Ovary (tissue), 3 donors: ENCODE results near the gene TCEAL4.

Experiments
- CTCF ChIP-seq, 3 donors: fragments of 450-650 bp in 2 of 3; fragments of 200-600 bp in 1 of 3; IDR thresholded peaks; one replicate each; pipeline versions ENCODE4 v1.5.1 to v1.8.0; 2016 to 2022; ENCODE audit warnings: antibody characterized with exemption in 3 of 3, mild to moderate bottlenecking in 1 of 3
- EP300 ChIP-seq: sonication (generic); formaldehyde crosslinking; IDR thresholded peaks from one replicate; pipeline ENCODE4 v1.6.1; 2017; ENCODE audit warnings: antibody characterized with exemption
- POLR2A ChIP-seq: fragments of 450-650 bp; IDR thresholded peaks from one replicate; pipeline ENCODE4 v1.6.1; 2017; ENCODE audit warnings: antibody characterized with exemption, mild to moderate bottlenecking, moderate library complexity
- donor health status: DM: no; HTN: no; CAD: no.

- TF ChIP-seq CTCF (IDR thresholded peaks at IDR 0.05) (no peak), POLR2A (peak; percentile 39), EP300 (no peak)
Observed at GRCh38 chrX:103607364-103608305, 22.3 kb downstream of the TCEAL4 start, which contains the start of gene TCEAL3.
